Activated B cell treated with CpG ODN at 0.5 μM for 24 hours (primary cell): ENCODE measurements around the gene PWWP2B. TPM values are rescaled to one million over a fixed set of nuclear protein-coding genes. Genes with fewer than 3 reads are reported as not detected.

Source experiments
- ATAC-seq: fragments of 200-7000 bp; cut with Tn5 transposase; one replicate; pipeline ENCODE4 v1.10.0; 2021; ENCODE audit warnings: low read depth, mild to moderate bottlenecking, moderate library complexity
- CTCF ChIA-PET: fragments of 350-600 bp; sonication (Branson Sonifier 250); formaldehyde crosslinking; loops from one replicate; lab custom pipeline; 2021; ENCODE audit warnings: antibody characterized with exemption; lab: Charles Lee
- POLR2A ChIA-PET: fragments of 350-600 bp; sonication (Branson Sonifier 250); formaldehyde crosslinking; loops from one replicate; lab custom pipeline; 2021; ENCODE audit warnings: antibody characterized with exemption; lab: Charles Lee
- DNase-seq: peaks from one replicate; pipeline ENCODE4 v3.0.0; 2022
- H3K27ac Mint-ChIP-seq: one replicate; pipeline ENCODE4 v1.8.0; 2020; ENCODE audit warnings: mixed read lengths
- H3K27me3 Mint-ChIP-seq: one replicate; pipeline ENCODE4 v1.8.0; 2021; ENCODE audit warnings: mixed read lengths
- H3K36me3 Mint-ChIP-seq: one replicate; pipeline ENCODE4 v1.8.0; 2021; ENCODE audit warnings: low read depth, mixed read lengths
- H3K4me1 Mint-ChIP-seq: one replicate; pipeline ENCODE4 v1.8.0; 2021; ENCODE audit warnings: mixed read lengths
- H3K4me3 Mint-ChIP-seq: one replicate; pipeline ENCODE4 v1.8.0; 2020; ENCODE audit warnings: mild to moderate bottlenecking, mixed read lengths
- H3K9me3 Mint-ChIP-seq: one replicate; pipeline ENCODE4 v1.8.0; 2020; ENCODE audit warnings: mixed read lengths
- intact Hi-C: fragments of 100-400 bp; cut with micrococcal nuclease; formaldehyde crosslinking; loops from one replicate; pipeline ENCODE4 v1.15.1; 2024
- total RNA-seq: library from RNA; stranded (reverse); gene quantifications from 2 replicates; pipeline ENCODE4 v1.2.3, GENCODE V29; 2022
- TF ChIP-seq, protein P1 (sequence below): fragments of 200-600 bp; IDR thresholded peaks from one replicate; pipeline ENCODE4 v1.8.0; 2022; ENCODE audit warnings: antibody characterized with exemption, mild to moderate bottlenecking

Gene PWWP2B
- total RNA-seq, 1 donor from 2014 or later, result 13.4 TPM

DNA sequence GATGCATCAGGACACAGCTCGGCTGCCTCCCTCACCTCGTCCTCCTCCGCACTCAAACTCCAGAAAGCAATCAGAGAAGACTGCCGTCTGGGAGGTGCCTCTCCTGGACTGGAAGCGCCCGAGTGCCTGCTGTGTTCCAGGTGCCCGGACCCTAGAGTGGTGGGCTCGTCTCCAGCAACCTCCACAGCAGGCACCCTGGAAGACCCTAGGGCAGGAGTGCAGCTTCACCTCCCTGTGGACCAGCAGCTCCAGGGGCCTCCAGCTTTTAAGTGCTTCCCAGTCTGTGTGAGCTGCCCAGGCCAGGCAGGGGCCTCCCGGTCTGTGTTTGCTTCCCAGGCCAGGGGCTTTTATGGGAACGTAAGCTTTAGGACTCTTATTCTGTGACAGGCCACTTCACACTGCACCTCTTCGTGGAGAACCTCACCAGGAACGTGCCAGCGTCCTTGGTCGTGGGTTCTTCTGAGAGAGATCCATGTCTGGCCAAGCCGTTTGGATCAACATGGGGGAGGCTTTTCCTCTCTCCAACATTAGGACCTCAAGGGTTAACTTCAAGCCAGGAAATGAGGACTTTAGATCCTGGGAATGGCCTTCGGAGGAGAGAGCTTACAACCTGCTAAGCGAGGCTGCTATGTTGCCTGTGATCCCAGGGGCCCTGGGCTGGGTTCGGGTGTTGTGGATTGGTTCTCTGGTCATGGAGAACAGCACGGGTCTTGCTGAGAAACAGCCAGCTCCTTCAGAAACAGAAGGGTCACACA, 5.9 kb upstream of the PWWP2B start:
- H3K4me3 Mint-ChIP-seq, result no peak overlapping the region
- peaks cover 29% of the 10 kb centered on the region for H3K4me1 Mint-ChIP-seq
- TF ChIP-seq, protein P1, sequence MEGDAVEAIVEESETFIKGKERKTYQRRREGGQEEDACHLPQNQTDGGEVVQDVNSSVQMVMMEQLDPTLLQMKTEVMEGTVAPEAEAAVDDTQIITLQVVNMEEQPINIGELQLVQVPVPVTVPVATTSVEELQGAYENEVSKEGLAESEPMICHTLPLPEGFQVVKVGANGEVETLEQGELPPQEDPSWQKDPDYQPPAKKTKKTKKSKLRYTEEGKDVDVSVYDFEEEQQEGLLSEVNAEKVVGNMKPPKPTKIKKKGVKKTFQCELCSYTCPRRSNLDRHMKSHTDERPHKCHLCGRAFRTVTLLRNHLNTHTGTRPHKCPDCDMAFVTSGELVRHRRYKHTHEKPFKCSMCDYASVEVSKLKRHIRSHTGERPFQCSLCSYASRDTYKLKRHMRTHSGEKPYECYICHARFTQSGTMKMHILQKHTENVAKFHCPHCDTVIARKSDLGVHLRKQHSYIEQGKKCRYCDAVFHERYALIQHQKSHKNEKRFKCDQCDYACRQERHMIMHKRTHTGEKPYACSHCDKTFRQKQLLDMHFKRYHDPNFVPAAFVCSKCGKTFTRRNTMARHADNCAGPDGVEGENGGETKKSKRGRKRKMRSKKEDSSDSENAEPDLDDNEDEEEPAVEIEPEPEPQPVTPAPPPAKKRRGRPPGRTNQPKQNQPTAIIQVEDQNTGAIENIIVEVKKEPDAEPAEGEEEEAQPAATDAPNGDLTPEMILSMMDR, result no peak
- ATAC-seq, result no peak
- POLR2A ChIA-PET, result interaction anchor here (1.1 kb wide), 2 partner anchors 32 to 34 kb away, joined by 3 read pairs; no protein-coding TSS in a partner anchor
- H3K36me3 Mint-ChIP-seq, result no peaks in the 10 kb centered on the region
- DNase-seq, result no peak
- H3K27me3 Mint-ChIP-seq, result no peaks in the 10 kb centered on the region
- intact Hi-C loops, result no loop called here
- CTCF ChIA-PET, result interaction anchor here (0.6 kb wide), 1 partner anchor 245 kb away, joined by 4 read pairs; no protein-coding TSS in a partner anchor
- H3K27ac Mint-ChIP-seq, result no peak overlapping the region
- H3K9me3 Mint-ChIP-seq, result peaks cover 3% of the 10 kb centered on the region

DNA sequence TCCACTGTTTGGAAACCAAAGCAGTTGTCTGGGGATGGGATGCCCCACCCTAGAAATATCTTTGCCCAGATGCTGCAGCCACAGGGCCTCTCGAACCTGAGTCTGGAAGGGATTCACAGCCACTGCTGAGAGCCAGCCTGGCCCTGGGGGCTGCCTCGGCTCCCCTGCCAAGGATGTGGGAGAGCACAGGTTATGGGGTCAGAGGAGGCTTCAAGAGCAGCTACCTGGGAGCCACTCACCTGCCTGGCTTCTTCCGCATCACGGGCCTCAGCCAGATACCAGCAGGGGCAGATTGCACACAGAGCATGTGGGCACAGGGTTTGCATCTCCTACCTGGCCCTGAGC, 5.4 kb upstream of the PWWP2B start:
- ChIA-PET POLR2A (interaction anchor here (1.1 to 1.3 kb wide), 3 partner anchors 31 to 55 kb away, joined by 3 read pairs; no protein-coding TSS in a partner anchor), CTCF (interaction anchor here (0.6 kb wide), 1 partner anchor 244 kb away, joined by 4 read pairs; no protein-coding TSS in a partner anchor)
- Mint-ChIP-seq H3K4me3 (no peak overlapping the region), H3K27me3 (no peaks in the 10 kb centered on the region), H3K4me1 (peaks cover 29% of the 10 kb centered on the region), H3K27ac (no peak overlapping the region), H3K36me3 (no peaks in the 10 kb centered on the region), H3K9me3 (peaks cover 3% of the 10 kb centered on the region)
- intact Hi-C loops, result no loop called here
- TF ChIP-seq, protein P1, result no peak
- ATAC-seq (no peak), DNase-seq (no peak)

GRCh38 chr10:132392184-132392800, 4.7 kb upstream of the PWWP2B start:
- DNase-seq (no peak), ATAC-seq (no peak)
- no peak overlapping the region for H3K27ac Mint-ChIP-seq
- no peaks in the 10 kb centered on the region for H3K36me3 Mint-ChIP-seq
- peaks cover 29% of the 10 kb centered on the region for H3K4me1 Mint-ChIP-seq
- peaks cover 3% of the 10 kb centered on the region for H3K9me3 Mint-ChIP-seq
- intact Hi-C loops, result no loop called here
- H3K4me3 Mint-ChIP-seq, result no peak overlapping the region
- ChIA-PET POLR2A (interaction anchor here (1.3 kb wide), 1 partner anchor 54 kb away, joined by 3 read pairs; no protein-coding TSS in a partner anchor), CTCF (no interaction called here)
- H3K27me3 Mint-ChIP-seq, result no peaks in the 10 kb centered on the region
- TF ChIP-seq, protein P1, result no peak

DNA sequence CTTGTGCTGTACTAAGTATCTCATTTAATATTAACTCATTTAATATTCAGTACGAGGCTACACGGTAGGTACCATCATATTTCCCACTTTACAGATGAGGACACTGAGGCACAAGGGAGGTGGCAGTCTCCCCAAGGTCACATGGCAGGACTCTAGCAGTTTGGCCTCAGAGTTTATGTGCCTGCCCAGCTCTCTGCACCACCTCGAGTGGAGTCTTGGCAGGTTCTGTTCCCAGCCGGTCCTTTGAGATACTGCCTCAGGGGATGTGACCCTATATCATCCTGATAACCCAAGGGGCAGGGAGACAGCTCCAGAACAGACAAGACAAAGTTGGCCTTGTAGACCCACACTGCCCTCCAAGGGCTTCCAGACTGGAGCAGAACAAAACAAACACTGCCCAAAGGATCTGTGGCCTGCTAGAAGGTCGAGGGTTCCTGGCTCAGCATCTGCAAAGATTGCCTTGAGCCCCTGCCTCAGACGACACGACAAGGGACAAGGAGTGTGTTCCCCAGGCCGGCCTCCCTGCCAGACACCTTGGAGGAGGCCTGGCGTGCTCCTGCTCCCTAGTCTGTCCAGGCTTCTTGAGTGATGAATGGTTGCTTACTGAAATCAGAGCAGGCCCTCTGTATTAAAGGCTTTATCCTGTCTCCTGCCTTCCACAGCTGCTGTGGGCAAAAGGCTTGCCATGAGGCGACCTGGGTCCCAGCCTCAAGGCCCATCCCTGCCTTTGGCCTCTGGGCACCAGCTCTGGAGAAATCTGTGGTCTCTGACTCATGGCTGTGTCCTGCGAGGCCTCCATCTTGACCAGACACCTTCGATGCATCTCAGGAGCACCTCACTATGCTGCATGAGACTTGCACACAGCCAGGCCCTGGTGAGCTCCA, 3.9 kb upstream of the PWWP2B start:
- Mint-ChIP-seq H3K9me3 (peaks cover 3% of the 10 kb centered on the region), H3K4me3 (peak overlapping the region; percentile 32), H3K4me1 (peaks cover 28% of the 10 kb centered on the region), H3K36me3 (no peaks in the 10 kb centered on the region), H3K27ac (peak overlapping the region; percentile 63), H3K27me3 (no peaks in the 10 kb centered on the region)
- DNase-seq, result no peak
- ChIA-PET CTCF (interaction anchor here (0.9 kb wide), 1 partner anchor 54 kb away, joined by 3 read pairs; no protein-coding TSS in a partner anchor), POLR2A (interaction anchor here (1.3 kb wide), 1 partner anchor 53 kb away, joined by 3 read pairs; no protein-coding TSS in a partner anchor)
- intact Hi-C loops, result no loop called here
- ATAC-seq, result no peak
- TF ChIP-seq, protein P1, result no peak
